Heart left ventricle (tissue), 16 donors: ENCODE measurements around the gene ACAD10. TPM values are rescaled to one million over a fixed set of nuclear protein-coding genes. Genes with fewer than 3 reads are reported as not detected.
A peak's percentile ranks its signal among the peaks of the same experiment; 100 is the strongest.

Source experiments
- ATAC-seq, 4 donors: fragments of 200-7000 bp; cut with Tn5 transposase; one replicate each; pipeline ENCODE4 v1.9.1; 2020 to 2022; ENCODE audit warnings: moderate library complexity in 4 of 4, mild to moderate bottlenecking in 3 of 4, moderate number of reproducible peaks in 1 of 4
- DNase-seq, 5 donors: peaks; one replicate each; pipeline ENCODE4 v3.0.0-alpha.2; 2020
- H3K27ac ChIP-seq, 12 donors: fragments of 200-600 bp; sonication (generic) in 4 of 12; one replicate each; pipeline versions ENCODE4 v1.5.0 to v1.8.0; 2016 to 2022; ENCODE audit warnings: mild to moderate bottlenecking in 2 of 12
- H3K27me3 ChIP-seq, 9 donors: fragments of 200-600 bp; sonication (generic) in 2 of 9; one replicate each; pipeline versions ENCODE4 v1.5.1 to v1.8.0; 2016 to 2022; ENCODE audit warnings: mild to moderate bottlenecking in 3 of 9
- H3K36me3 ChIP-seq, 9 donors: fragments of 200-600 bp; sonication (generic) in 2 of 9; one replicate each; pipeline versions ENCODE4 v1.5.0 to v1.8.0; 2018 to 2022; ENCODE audit warnings: mild to moderate bottlenecking in 2 of 9
- H3K4me1 ChIP-seq, 12 donors: fragments of 200-600 bp; sonication (generic) in 4 of 12; one replicate each; pipeline versions ENCODE4 v1.5.0 to v1.8.0; 2016 to 2022; ENCODE audit warnings: mild to moderate bottlenecking in 3 of 12
- H3K4me3 ChIP-seq, 12 donors: fragments of 200-600 bp; sonication (generic) in 4 of 12; one replicate each; pipeline versions ENCODE4 v1.5.0 to v1.8.0; 2017 to 2022; ENCODE audit warnings: mild to moderate bottlenecking in 9 of 12, moderate library complexity in 4 of 12
- H3K9me3 ChIP-seq, 12 donors: fragments of 200-600 bp; sonication (generic) in 4 of 12; one replicate each; pipeline versions ENCODE4 v1.5.0 to v1.8.0; 2016 to 2022; ENCODE audit warnings: mild to moderate bottlenecking in 1 of 12
- CTCF ChIP-seq, 12 donors: fragments of 200-600 bp; sonication (generic) in 4 of 12; IDR thresholded peaks; one replicate each; pipeline versions ENCODE4 v1.5.0 to v1.8.0; 2018 to 2022; ENCODE audit warnings: antibody characterized with exemption in 12 of 12, mild to moderate bottlenecking in 5 of 12
- POLR2A ChIP-seq, 2 donors: fragments of 450-650 bp; IDR thresholded peaks; one replicate each; pipeline ENCODE4 v1.6.1; 2017; ENCODE audit warnings: antibody characterized with exemption in 2 of 2, mild to moderate bottlenecking in 2 of 2, moderate library complexity in 2 of 2
- WGBS, 4 donors: extraction: QIAGEN DNeasy Blood & Tissue Kit in 2 of 4; methylation state at CpG; one replicate each; pipeline versions ENCODE4 v1.1.5 to v1.1.7; 2013 to 2018; 5-methylcytosine and 5-hydroxymethylcytosine counted together
- intact Hi-C, 10 donors: fragments of 100-400 bp; cut with DNase I; formaldehyde crosslinking; loops; one replicate each; pipeline versions ENCODE4 v1.11.1 to v1.14.2; 2022
- polyA plus RNA-seq, 2 donors: library from polyadenylated mRNA; stranded (reverse); fragments of 200-250 nt; gene quantifications; one replicate each; pipeline ENCODE4 v1.2.3, GENCODE V29; 2013
- total RNA-seq, 9 donors: library from RNA; depleted of rRNA in 2 of 9; stranded (reverse); fragments of >200 nt in 2 of 9; fragmentation: NEBNext Ultra II Directional in 3 of 9; extraction: Animal tissue kit (Norgen Biotek cat#: 25700) in 3 of 9; gene quantifications; one replicate each; pipeline versions ENCODE4 v1.1.0 to v1.2.4, GENCODE V29; 2016 to 2023
- donor health status: ischemic (EF 13 %, LVEDD 7.1; RV severe dilation, severe dysfunction).
- donor health status: healthy with polysubstance abuse.
- donor health status: DM: no; HTN: yes; CAD: no.
- donor health status: DM: no; HTN: no; CAD: no.
- donor health status: ischemic (EF 25% LVEDD 6.9; RV normal size, moderate dysfunction).
- donor health status: ischemic (EF 25% LVEDD 5.7; RV mildly dilated, moderate dysfunction).
- donor health status: healthy.
- donor health status: DM: yes; HTN: yes; CAD: no.
- donor health status: ischemic (EF 35%, LVEDD 5.7; RV mildly dilated, moderate dysfunction).
- donor health status: nonischemic (EF 11% LVEDD 7.7; RV severe dilation, severe dysfunction).
- donor health status: DM: yes; HTN: yes; CAD: no.
- donor health status: PGD.
- donor health status: ischemic (EF 29% LVEDD 5.4; RV normal size, mild dysfunction).
- donor health status: nonischemic (EF 23%, LVEDD 6.1; RV moderate dilation, normal function).

ACAD10 gene
- total and polyA plus RNA-seq, 11 donors, result 10.7 to 46.0 (median 27.8) TPM

GRCh38 chr12:111764120-111764821, 78.4 kb downstream of the ACAD10 start:
- intact Hi-C loops, result no loop called here
- H3K27ac ChIP-seq, result no peak overlapping the region
- TF ChIP-seq POLR2A (IDR thresholded peaks at IDR 0.05) (no peak), CTCF (IDR thresholded peaks at IDR 0.05) (no peak)
- WGBS, 4 donors, result 65 to 81% (median 71%) methylated on average over 6 of the region's 6 CpGs
- peaks cover 0 to 29% (median 13%) of the 10 kb centered on the region in 12 donors for H3K4me1 ChIP-seq
- H3K27me3 ChIP-seq, result no peaks in the 10 kb centered on the region
- ATAC-seq (no peak), DNase-seq (peak in 1 of 5 donors; percentile 2)
- no peak overlapping the region for H3K4me3 ChIP-seq
- H3K9me3 ChIP-seq, result no peaks in the 10 kb centered on the region
- no peaks in the 10 kb centered on the region for H3K36me3 ChIP-seq

GRCh38 chr12:111766608-111767361, 80.9 kb downstream of the ACAD10 start, which contains the start of gene ALDH2:
TSS of gene ALDH2 (plus strand) at chr12:111766933. CDS start at chr12:111766983, 50 bp downstream.
- peak; percentile 70 to 89 (median 84) for DNase-seq
- Histone ChIP-seq H3K27me3 (no peaks in the 10 kb centered on the region), H3K4me3 (peak within 1 kb of the TSS; percentile 70 to 93 (median 86)), H3K27ac (peak within 1 kb of the TSS; percentile 53 to 91 (median 82)), H3K36me3 (peaks cover 0 to 3% (median 0%) of the 10 kb centered on the region in 9 donors), H3K4me1 (peaks cover 0 to 34% (median 14%) of the 10 kb centered on the region in 12 donors), H3K9me3 (no peaks in the 10 kb centered on the region)
- TF ChIP-seq CTCF (IDR thresholded peaks at IDR 0.05), result peak in 6 of 12 donors; percentile 6 to 37 (median 14)
- peak in 1 of 2 donors; percentile 81 for TF ChIP-seq POLR2A (IDR thresholded peaks at IDR 0.05)
- intact Hi-C loops, result no loop called here
- ATAC-seq, result peak; percentile 89 to 99 (median 97)
- WGBS, 4 donors, result 0 to 1% (median 1%) methylated on average over 33 to 73 of the region's 73 CpGs

- Histone ChIP-seq H3K27ac (peak overlapping the region; percentile 53 to 91 (median 82)), H3K36me3 (peaks cover 0 to 3% (median 0%) of the 10 kb centered on the region in 9 donors), H3K4me1 (peaks cover 0 to 35% (median 14%) of the 10 kb centered on the region in 12 donors), H3K27me3 (no peaks in the 10 kb centered on the region), H3K9me3 (no peaks in the 10 kb centered on the region), H3K4me3 (peak overlapping the region; percentile 70 to 93 (median 86))
- DNase-seq (no peak), ATAC-seq (peak; percentile 5 to 34 (median 20))
- 7 to 13% (median 9%) methylated on average over 18 of the region's 18 CpGs for WGBS, 4 donors
- intact Hi-C loops, result no loop called here
- TF ChIP-seq CTCF (IDR thresholded peaks at IDR 0.05), result no peak
- no peak for TF ChIP-seq POLR2A (IDR thresholded peaks at IDR 0.05)
Observed at GRCh38 chr12:111767362-111768158, 81.7 kb downstream of the ACAD10 start.
